HG02798 (cell line): ENCODE measurements around the gene SUSD5.

Source experiments
- ATAC-seq: cut with Tn5 transposase; IDR thresholded peaks from one replicate; pipeline ENCODE4 v1.9.1; 2021; ENCODE audit warnings: mild to moderate bottlenecking; ENCODE audit not compliant: unreplicated experiment, poor library complexity

SUSD5 gene

DNA sequence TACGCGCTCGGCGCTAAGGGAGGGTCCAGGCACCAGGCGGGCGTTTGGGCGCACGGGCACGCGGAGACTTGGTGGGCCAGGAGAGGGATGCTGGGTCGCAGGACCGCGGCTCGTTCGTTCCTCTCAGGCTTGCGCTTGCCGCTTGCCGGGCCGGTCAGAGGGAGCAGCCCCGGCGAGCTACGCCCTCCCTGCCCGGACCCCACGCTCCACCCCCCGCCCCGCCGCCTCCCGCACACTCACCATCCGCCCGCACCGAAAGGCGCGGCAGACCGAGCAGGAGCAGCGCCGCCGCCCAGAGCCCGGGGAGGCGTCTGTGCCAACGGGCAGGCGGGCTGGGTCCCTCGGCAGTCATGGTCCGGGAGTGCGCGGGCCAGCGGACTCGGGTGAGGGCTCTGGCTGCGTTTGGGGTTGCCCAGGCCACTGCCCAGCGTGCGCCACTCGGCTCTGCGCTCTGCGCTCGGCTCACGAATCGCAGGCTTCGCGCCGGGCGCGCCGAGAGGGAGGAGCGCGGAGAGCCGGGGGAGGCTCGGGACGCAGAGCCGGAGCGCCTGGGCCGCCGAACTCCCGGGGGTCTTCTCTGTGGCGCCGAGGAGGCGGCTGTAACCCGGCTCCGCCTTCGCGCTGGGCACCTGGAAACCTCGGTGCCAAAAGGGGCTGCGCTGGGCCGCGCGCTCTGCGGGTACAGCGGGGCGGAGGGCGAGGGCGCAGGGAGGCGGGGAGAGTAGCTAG is at the start of gene SUSD5:
Gene SUSD5, minus strand, starts transcription at position 365 of the 729 bp plus-strand sequence. Its CDS starts 13 bp downstream, at position 352.
- no peak for ATAC-seq

DNA sequence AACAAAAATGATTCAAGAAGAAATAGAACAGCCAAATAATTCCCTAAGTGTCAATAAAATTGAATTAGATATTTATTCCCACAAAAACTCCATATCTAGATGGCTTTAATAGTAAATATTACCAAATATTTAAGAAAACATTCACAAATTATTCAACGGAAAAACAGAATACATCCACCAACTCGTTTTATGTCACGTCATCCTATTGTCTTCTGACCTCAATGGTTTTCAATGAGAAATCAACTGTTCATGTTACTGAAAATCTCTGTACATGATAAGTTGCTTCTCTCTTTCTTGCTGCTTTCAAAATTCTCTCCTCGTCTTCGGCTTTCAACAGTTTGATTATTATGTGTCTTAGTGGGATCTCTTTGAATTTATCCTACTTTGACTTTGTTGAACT is 41.5 kb upstream of the SUSD5 start:
- no peak for ATAC-seq

DNA sequence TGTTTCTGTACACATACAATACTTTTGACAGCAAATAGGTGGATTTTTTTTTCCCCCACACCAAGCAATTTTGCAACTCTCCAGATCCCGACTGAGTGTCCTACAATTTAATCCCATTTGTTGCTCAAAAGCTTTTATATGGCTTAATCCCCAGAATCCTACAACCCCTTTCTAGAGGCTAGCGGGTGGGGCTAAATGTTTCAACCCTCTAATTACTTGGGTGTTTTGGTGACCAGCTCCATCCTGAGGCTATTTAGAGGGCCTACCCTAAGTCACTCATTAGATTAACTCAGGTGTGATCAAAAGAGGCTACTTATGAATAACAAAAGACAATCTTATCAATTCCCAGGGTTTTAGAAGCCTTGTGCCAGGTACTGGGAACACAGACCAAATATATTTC is 37.6 kb upstream of the SUSD5 start:
- no peak for ATAC-seq

DNA sequence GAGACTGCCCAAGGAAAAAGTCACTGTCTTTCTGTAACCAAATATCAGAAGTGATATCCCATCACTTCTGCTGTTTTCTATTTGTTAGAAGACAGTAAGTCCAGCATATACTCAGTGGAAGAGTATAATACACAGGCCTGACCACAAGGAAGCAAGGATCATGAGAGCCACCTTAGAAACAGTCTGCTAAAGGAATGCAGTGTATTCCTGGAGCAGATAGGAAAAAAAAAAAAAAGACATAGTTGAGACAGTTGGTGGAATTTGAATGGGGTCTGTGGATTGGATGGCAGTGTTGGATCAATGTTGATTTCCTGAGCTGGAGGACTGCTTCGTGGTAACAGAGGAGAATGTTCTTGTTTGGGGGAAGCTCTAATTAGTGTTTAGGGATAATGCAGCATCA is 32.1 kb upstream of the SUSD5 start:
- ATAC-seq = no peak

DNA sequence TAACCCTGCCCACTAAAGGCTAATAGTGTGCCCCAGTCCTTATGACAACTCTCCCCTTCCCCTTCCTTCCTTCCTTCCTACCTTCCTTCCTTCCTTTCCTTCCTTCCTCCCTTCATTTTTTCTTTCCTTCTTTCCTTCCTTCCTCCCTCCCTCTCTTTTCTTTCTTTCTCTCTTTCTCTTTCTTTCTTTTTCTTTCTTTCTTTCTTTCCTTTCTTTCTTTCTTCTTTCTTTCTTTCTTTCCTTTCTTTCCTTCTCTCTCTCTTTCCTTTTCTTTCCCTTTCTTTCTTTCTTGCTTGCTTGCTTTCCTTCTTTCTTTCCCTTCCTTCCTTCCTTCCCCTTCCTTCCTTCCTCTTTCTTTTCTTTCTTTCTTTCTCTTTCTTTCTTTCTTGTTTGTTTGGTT is 28.2 kb upstream of the SUSD5 start:
- ATAC-seq = no peak

DNA sequence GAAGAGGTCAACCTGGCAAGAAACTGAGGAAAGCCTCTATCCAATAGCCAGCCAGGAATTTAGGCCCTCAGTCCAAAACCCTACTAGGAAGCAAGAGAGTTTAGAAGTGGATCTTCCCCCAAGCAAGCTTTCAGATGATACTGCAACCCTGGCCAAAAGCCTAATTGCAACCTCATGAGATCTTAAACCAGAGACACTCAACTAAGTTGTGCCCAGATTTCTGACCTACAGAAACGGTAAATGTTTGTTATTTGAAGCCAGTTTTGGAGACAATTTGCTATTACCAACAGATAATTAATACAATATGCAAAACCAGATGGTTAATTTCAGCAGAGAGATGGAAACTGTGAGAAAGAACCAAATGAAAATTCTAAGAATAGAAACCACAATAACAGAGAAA is 21.7 kb upstream of the SUSD5 start:
- ATAC-seq = no peak

DNA sequence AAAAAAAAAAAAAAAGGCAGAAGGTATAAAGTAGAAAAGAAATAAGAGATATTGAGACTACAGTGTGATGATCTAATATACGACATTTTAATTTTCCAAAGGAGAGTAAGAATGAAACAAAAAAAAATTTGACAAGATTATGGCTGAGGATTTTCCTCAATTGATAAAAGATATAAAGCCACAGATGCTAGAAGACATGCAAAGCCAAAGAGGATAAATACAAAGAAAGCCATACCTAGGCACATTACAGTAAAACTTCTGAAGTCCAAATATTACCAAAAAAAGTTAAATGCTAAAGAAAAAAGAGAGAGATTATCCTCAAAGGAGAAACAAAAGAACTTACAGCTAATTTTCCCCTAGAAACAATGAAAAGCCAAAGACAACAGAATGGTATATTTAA is 20.3 kb upstream of the SUSD5 start:
- no peak for ATAC-seq

DNA sequence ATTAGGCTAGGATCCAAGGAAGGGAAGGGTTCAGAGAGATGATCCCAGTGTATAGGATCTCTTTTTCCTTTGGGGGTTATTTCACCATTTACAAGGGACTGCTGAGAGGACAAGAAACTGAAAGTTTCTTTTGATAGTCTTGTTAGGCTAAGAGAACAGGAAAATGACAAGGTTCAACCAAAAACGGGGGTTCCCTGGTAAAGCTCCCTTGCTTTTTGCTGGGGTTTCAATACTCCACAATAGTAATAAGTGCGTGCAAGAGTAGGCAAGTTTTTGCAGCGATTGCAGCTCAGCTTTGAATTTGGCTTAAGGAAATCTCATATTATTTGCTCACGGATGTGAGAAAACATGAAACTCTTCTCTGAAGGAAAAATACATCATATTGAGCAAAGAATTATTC is 18.8 kb upstream of the SUSD5 start:
- peak; percentile 34 for ATAC-seq

DNA sequence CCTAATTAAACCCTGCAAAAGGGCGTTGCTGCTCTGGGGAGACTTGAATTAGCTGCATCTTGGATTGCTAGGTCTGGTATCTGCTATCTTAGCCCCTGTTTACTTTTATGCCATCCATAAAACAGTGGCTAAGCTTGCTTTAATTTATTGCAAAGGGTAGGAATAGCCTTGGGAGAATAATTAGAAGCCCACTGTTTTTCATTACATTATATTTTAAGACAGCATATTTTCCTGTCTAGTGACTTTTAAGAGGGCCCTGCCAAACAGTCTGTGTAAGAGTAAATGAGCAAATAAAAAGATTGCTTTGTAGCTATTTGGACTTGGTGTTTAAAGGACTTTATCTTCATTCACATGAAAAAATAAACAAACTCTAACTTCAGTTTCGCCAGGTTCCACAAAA is 17.4 kb upstream of the SUSD5 start:
- ATAC-seq = no peak

DNA sequence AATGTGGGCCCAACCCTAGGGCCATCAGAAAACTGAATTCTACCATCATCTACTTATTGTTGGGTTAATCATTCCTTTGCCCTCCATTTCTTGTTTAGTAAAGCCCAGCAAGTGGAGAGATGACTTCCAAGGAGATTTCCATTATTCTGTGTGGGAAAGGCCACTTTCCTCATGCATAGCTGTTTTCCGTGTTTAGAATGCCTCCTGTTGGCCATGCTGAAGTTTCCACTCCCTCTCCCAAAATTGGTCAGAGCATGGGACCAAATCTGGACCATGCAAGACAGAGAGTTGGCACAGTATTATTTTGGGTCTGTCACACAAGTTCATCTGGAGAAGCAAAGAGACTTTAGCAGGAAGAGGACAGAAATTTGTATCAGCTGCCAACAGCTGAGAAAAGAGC is 15.3 kb upstream of the SUSD5 start:
- no peak for ATAC-seq

DNA sequence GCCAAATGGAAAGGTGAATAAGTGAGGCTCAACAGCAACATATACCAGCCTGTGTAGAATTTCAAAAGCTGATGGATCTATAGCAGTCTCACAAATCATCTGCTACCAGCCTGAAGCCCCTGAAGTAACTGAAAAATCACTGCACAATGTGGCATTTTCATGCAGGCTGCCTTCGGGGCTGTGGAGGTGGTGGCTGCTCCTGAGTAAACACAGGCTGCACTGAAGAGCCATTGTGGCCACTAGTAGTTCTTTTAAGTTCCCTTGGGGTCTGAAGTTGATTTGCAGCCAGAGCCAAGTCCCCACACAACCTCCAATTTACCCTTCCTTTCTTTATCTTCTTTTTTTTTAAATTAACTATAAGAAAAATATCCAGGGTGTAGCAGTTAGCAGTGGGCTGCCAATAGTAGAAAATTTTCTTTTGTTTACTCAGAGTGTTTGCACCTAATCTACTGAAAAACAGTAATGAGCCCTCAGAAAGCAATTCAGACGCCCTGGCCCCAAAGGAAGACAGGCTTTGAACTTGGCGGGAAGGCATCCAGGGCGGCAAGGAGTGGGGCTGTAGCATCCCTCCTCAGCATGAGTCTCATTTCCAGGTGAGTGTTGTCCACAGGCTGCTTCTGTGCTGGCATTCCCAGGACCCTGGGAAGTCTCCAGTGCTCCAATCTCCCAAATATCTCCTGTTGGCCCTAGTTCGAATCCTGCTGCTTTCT is 13.3 kb upstream of the SUSD5 start:
- ATAC-seq = no peak

DNA sequence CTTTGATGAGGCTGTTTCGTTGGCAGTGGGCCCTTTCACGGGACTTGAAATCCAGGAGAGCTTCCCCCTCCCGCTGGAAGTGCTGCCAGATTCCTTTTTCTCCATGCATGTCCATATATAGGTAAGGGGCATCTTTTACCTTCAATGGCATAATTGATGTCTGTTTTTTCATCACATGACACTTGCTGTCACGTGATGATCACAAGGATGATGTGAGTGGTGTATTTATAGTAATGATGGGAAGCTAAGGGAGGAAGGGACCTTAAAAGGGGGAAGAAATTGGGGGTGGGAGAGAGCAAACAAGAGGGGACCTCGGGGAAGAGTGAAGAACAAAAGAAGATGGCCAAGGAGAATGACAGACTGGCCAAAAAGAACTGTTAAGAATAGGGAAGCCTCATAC is 11.3 kb upstream of the SUSD5 start:
- no peak for ATAC-seq

DNA sequence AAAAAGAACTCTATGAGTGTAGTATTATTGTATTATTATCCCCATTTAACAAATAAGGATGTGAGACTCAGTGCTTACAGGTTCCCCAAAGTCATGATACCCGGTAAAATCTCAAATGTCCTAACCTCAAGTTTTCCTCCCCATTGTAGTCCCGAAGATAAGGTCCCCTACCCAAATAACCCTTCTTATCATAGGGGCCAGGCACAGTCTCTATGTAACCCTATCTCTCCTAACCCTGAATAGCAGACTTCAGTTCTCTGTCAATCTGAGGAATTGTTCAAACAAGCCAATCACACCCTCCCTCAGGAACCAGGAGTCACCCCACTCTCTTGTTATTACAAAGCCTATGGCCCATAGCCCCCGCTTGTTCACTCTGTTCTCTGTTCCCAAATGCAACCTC is 10.5 kb upstream of the SUSD5 start:
- no peak for ATAC-seq

DNA sequence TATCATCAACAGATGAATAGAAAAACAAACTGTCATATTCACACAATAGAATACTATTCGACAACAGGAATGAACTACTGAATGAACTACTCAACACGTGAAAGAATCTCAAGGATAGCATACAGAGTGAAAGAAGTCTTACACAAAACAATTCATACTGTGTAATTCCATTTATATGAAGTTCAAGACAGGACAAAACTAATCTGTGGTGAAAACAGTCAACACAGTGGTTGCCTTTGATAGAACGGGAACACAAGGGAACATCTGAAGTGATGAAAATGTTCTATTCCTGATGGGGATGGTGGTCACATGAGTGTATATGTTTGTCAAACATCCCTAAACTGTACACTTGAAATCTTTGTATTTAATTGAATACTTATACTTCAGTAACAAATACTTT is 2.6 kb upstream of the SUSD5 start:
- no peak for ATAC-seq

DNA sequence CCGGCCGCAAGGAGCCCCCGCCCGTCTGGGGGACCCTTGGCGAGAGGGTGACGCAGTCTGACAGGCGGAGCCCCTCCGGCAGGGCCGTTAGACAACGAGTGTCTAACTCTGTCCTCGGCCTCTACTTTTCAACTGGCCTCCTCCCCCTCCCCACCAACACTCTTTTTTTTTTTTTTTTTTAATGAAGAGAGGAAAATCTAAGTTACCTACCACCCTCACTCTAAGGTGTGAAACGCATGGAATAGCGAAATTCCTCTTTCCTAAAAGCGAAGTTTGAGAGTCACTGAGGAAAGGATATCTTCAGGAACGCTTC is 521 bp upstream of the SUSD5 start:
- ATAC-seq = no peak

DNA sequence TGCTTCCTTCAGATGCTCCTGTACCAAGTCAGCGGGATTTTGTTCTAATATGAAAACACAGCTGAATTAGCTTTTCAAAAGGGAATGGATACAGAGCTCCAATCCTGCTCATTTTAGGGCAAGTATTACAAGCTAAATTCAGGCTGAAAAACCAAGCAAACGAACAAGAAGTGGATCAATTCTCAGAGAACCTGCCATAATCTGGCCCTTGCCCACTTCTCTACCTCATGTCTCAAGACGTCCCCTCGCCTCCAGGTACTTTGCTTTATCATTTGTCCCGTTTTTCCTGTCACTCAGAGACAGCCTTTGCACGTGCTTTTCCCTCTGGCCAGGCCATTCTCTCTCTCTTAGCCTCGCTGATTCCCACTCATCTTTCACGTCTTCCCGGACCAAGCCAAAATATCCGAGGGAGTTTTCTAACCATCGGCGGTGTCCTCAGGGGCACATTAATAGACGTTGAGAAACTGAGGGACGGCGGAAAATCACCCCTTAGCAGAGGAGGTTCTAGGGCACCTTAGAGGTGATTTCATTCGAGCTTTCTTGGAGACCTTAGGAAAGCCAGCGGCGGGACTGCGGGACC is 654 bp downstream of the SUSD5 start:
- no peak for ATAC-seq

DNA sequence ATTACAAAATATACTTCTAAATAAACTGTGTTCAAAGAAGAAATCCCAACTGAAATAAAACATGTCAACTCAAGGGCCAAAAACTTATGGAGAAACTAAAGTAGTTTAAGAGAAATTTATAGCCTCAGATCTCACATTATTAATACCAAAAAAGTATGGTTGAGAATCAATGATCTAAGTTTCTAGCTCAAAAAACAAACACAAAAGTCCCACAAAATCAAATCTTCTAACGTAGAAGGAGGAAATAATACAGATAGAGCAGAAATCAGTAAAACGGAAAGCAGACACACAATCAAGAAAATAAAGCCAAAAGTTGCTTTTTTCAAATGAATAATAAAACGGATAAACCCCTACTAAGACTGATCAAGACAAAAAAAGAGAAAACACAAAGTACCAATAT is 2.9 kb downstream of the SUSD5 start:
- no peak for ATAC-seq

DNA sequence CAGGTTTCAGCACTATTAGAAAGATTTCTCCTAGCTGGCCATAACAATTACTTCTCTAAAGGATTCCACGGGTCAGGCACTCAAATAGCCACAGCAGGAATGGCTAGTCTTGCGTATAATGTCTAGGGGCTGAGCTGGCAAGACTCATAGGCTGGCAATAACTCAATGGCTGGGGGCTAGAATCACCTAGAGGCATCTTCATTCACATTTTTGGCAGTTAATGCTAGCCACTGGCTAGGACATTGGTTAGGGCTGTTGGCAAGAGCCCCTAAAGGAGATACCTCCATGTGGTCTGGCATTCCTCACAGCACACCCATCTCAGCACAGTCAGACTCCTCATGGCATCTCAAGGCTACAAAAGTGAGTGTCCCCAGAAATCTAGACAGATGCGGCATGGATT is 6.2 kb downstream of the SUSD5 start:
- ATAC-seq = no peak

DNA sequence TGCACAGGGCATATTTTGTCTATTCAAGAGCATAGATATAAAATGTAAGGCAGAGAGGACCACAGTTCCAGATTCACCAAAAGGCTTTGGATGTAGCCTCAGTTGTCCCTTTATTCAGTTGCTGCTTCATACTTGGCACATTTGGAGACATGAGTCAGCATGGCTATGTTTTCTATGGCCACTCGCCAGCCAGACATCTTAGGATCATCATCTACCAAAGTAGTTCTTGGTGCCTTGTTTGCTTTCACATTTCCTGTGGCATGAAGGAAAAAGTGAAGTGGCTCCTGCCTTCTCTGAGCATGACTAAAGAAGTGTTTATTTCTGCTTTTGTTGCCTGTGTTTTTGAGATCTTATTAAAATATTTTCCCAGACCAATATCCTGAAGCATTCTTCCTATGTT is 7.2 kb downstream of the SUSD5 start:
- ATAC-seq = no peak

DNA sequence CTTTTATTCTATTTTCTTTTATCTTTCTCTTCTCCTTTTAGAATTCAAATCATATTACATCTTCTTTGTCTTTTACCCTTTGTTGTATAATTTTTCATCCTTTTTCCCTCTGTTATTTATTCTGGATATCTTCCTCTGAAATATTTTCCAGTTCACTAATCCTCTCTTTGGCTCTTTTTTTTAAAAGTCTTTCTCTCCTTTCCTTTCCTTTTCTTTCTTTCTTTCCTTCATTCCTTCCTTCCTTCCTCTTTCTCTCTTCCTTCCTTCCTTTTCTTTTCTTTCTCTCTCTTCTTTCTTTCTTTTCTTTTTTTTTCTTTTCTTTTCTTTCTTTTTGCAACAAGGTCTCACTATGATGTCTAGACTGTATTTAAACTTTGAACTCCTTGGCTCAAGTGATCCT is 9.3 kb downstream of the SUSD5 start:
- ATAC-seq = no peak

DNA sequence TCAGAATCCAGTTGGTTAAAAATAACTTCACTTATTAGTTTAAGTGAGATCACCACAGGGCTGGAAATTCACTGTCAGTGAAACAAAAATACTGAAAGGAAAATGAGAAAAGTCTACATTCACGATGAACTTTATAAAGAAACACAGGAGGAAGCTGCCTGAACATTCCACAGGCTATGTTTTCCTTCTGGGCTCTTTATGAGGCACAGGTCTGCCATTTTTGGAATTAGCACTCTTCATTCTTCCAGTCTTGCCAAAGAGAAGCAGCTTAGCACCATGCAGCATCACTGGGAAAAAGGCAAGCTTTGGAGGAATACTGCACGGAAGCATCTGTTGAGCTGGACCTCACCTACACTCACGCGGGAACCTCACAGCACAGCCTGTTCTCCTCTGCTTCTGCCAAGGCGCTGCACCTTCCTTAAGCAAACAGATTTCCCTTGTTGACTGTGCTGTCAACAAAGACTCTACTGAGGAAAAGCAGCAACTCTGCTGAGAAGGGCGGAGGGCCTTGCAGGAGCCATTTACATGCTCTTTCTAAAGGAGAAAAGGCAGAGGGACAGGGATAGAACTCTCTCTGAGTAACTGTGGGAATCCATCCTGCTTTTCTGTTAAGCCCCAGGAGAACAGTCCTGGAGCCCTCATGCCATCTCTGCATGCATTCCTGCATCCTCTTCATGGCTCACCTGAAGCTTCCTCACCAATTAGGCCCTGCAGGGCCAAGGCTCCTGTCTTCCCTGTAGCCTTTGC is 15.7 kb downstream of the SUSD5 start:
- no peak for ATAC-seq
